HFFc6 (cell line): ENCODE measurements around the gene IFNL1. TPM values are rescaled to one million over a fixed set of nuclear protein-coding genes. Genes with fewer than 3 reads are reported as not detected.
"Not testable (repeated sequence)": the region's sequence is repeated elsewhere in the genome, so short reads cannot be mapped to it uniquely, and the experiment has no call there.

Experiments
- DNase-seq: peaks from one replicate; pipeline ENCODE4 v3.0.0-alpha.2; 2018
- H3K27ac Mint-ChIP-seq: 2 replicates; pipeline ENCODE4 v1.8.0; 2020; ENCODE audit warnings: mild to moderate bottlenecking, mixed read lengths
- H3K27me3 Mint-ChIP-seq: 2 replicates; pipeline ENCODE4 v1.8.0; 2021; ENCODE audit warnings: mild to moderate bottlenecking, moderate library complexity, mixed read lengths; ENCODE audit not compliant: insufficient read depth
- H3K36me3 Mint-ChIP-seq: 2 replicates; pipeline ENCODE4 v1.8.0; 2021; ENCODE audit warnings: low read depth, mixed read lengths
- H3K4me1 Mint-ChIP-seq: 2 replicates; pipeline ENCODE4 v1.8.0; 2020; ENCODE audit warnings: low read depth, mixed read lengths
- H3K4me3 Mint-ChIP-seq: 2 replicates; pipeline ENCODE4 v1.8.0; 2020; ENCODE audit warnings: mild to moderate bottlenecking, moderate library complexity, mixed read lengths
- H3K9me3 Mint-ChIP-seq: 2 replicates; pipeline ENCODE4 v1.8.0; 2020; ENCODE audit warnings: mild to moderate bottlenecking, mixed read lengths
- total RNA-seq, 6 experiments: library from RNA; stranded (reverse); fragmentation: NEBNext Ultra II Directional; extraction: Animal tissue kit (Norgen Biotek cat#: 25700); gene quantifications; 2 replicates in 1 of 6; 3 replicates in 5 of 6; pipeline ENCODE4 v1.2.3, GENCODE V29; 2021
- TF ChIP-seq, protein P1 (sequence below): fragments of 200-600 bp; sonication (generic); IDR thresholded peaks from 2 replicates; pipeline ENCODE4 v1.5.0; 2021; ENCODE audit warnings: antibody characterized with exemption, mild to moderate bottlenecking

IFNL1 gene
- total RNA-seq, 6 experiments from 2014 or later: not detected

DNA sequence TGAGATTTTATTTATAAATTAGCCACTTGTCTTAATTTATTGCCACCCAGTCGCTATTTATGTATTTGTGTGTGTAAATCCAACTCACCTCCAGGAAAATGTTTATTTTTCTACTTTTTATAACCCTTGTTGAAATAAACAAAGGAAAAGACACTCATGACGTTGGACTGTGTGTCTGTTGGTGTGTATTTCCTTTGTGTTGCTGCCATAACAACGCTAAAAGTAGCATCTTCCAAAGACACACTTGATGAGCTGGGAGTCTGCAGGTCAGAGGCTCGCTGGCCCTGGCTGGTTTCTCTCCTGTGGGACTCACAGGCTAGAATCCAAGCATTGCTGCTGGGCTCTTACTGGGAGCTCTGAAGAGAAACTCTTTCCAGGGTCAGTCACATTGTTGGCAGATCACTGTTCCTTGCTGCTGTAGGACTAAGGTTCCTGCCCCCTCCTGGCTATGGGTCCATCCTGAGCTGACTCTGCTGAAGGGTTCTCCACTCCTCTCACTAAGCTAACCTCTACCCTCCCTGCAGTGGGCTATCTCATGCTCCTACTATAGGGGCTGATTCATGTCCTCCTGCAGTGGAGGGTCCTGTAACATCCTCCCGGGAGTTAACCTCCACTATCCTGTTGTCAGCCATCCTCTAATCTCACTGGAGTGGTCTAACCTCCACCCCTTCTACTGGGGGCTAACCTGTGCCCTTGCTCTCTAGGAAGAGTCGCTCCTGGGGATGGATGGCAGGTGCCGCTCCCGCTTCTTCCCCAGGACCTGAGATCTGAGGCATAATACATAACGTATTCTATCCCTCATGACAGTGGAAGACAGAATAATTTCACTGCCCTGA lies 26.0 kb upstream of the IFNL1 start:
- no peaks in the 10 kb centered on the region for H3K4me1 Mint-ChIP-seq
- peak; percentile 48 for DNase-seq
- no peaks in the 10 kb centered on the region for H3K36me3 Mint-ChIP-seq
- H3K4me3 Mint-ChIP-seq: no peak overlapping the region
- H3K27me3 Mint-ChIP-seq: peaks cover 31% of the 10 kb centered on the region
- no peaks in the 10 kb centered on the region for H3K9me3 Mint-ChIP-seq
- no peak overlapping the region for H3K27ac Mint-ChIP-seq
- TF ChIP-seq, protein P1, sequence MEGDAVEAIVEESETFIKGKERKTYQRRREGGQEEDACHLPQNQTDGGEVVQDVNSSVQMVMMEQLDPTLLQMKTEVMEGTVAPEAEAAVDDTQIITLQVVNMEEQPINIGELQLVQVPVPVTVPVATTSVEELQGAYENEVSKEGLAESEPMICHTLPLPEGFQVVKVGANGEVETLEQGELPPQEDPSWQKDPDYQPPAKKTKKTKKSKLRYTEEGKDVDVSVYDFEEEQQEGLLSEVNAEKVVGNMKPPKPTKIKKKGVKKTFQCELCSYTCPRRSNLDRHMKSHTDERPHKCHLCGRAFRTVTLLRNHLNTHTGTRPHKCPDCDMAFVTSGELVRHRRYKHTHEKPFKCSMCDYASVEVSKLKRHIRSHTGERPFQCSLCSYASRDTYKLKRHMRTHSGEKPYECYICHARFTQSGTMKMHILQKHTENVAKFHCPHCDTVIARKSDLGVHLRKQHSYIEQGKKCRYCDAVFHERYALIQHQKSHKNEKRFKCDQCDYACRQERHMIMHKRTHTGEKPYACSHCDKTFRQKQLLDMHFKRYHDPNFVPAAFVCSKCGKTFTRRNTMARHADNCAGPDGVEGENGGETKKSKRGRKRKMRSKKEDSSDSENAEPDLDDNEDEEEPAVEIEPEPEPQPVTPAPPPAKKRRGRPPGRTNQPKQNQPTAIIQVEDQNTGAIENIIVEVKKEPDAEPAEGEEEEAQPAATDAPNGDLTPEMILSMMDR: no peak

DNA sequence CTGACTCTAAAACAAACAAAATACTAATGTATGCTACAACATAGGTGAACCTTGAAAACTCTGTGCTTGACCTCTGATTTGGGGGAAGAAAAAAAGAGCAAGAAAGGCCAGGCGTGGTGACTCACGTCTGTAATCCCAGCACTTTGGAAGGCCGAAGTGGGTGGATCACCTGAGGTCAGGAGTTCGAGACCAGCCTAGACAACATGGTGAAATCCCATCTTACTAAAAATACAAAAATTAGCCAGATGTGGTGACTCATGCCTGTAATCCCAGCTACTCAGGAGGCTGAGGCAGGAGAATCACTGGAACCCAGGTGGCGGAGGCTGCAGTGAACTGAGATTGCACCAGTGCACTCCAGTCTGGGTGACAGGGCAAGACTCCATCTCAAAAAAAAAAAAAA lies 22.3 kb upstream of the IFNL1 start:
- not testable (repeated sequence) for H3K9me3 Mint-ChIP-seq, H3K27ac Mint-ChIP-seq, H3K4me1 Mint-ChIP-seq, H3K36me3 Mint-ChIP-seq, DNase-seq, H3K4me3 Mint-ChIP-seq
- peaks cover 34% of the 10 kb centered on the region for H3K27me3 Mint-ChIP-seq

DNA sequence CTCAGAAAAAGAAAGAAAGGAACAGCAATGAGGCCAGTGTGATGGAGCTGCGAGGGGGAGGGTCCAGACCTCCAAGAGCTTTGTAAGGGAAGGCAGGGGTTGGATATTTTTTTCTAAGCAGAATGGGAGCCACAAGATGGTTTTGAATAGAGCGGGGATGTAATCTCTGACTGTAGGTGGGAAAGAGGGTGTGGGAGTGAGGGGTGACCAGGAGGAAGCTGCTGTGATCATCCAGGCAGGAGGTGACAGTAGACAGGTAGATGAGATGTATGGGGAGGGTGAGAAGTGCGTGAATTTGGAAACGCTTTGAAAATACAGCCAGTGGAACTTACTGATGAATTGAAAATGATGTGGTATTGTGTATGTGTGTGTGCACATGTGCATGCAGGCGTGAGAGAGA lies 20.6 kb upstream of the IFNL1 start:
- H3K4me1 Mint-ChIP-seq: no peaks in the 10 kb centered on the region; the same call in 1 of the 2 replicates
- TF ChIP-seq, protein P1: no peak
- H3K9me3 Mint-ChIP-seq: no peaks in the 10 kb centered on the region
- no peak overlapping the region for H3K27ac Mint-ChIP-seq
- no peak for DNase-seq
- H3K36me3 Mint-ChIP-seq: no peaks in the 10 kb centered on the region
- peaks cover 28% of the 10 kb centered on the region for H3K27me3 Mint-ChIP-seq
- H3K4me3 Mint-ChIP-seq: no peak overlapping the region

DNA sequence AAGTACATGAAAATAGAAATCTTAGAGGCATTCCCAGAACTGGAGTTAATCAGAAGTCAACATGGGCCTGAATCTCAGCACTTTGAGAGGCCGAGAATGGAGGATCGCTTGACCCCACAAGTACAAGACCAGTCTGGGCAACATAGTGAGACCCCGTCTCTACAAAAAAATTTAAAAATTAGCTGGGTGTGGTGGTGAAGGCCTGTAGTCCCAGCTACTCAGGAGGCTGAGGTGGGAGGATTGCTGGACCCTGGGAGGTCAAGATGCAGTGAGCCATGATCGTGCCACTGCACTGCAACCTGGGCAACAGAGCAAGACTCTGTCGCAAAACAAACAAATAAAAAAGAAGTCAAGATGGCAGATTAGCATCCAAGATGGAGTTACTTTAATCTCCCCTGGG lies 19.5 kb upstream of the IFNL1 start:
- Mint-ChIP-seq H3K36me3 (no peaks in the 10 kb centered on the region), H3K27ac (no peak overlapping the region), H3K4me1 (no peaks in the 10 kb centered on the region; the same call in 1 of the 2 replicates), H3K4me3 (no peak overlapping the region), H3K27me3 (peaks cover 24% of the 10 kb centered on the region), H3K9me3 (no peaks in the 10 kb centered on the region)
- TF ChIP-seq, protein P1: no peak
- no peak for DNase-seq

DNA sequence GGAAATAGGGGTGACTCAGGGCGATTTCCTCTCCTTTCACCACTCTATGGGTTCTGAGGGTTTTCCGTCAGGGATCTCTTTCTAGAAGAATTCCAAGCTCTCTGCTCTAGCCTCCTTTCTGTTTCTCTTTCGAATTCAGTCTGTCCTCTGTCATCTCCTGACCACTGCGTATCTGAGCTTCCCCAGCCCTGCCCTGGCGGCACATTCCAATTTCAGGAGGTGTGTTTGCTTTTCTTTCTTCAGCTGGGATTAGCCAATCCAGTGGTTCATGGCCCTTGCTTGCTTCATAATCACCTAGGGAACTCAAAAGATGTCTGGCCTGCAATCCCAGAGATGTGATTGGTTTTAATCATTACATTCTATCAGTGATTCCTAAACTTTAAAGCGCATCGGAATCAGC lies 18.6 kb upstream of the IFNL1 start:
- Mint-ChIP-seq H3K27ac (no peak overlapping the region; the same call in 1 of the 2 replicates), H3K9me3 (no peaks in the 10 kb centered on the region; the same call in 1 of the 2 replicates), H3K4me3 (no peak overlapping the region; the same call in 1 of the 2 replicates), H3K4me1 (no peaks in the 10 kb centered on the region; the same call in 1 of the 2 replicates), H3K27me3 (peaks cover 23% of the 10 kb centered on the region), H3K36me3 (no peaks in the 10 kb centered on the region)
- TF ChIP-seq, protein P1: no peak
- no peak for DNase-seq

DNA sequence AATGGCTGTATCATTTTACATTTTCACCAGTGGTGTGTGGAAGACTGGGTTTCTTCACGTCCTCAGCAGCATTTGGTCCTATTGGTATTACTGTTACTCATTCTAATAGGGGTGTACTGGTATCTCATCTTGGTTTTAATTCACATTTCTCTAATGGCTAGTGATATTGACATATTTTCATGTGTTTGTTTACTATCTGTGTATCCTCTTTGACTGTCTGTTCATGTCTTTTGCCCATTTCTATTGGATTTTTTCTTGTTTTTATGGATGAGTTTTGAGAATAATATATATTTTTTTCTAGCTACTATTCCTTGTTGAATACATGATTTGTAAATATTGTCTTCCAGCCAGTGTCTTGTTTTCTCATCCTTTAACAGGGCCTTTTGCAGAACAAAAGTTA lies 14.2 kb upstream of the IFNL1 start:
- Mint-ChIP-seq H3K4me3 (no peak overlapping the region), H3K27me3 (peaks cover 16% of the 10 kb centered on the region)
- DNase-seq: no peak

More for the DNA sequence above, 14.2 kb upstream of the IFNL1 start:
- no peaks in the 10 kb centered on the region for H3K36me3 Mint-ChIP-seq
- no peaks in the 10 kb centered on the region; the same call in 1 of the 2 replicates for H3K4me1 Mint-ChIP-seq
- H3K27ac Mint-ChIP-seq: no peak overlapping the region
- TF ChIP-seq, protein P1: no peak
- H3K9me3 Mint-ChIP-seq: peaks cover 7% of the 10 kb centered on the region
